ENCODE data around the gene RBMS3.
"Not testable (repeated sequence)": the region's sequence is repeated elsewhere in the genome, so short reads cannot be mapped to it uniquely, and the experiment has no call there.

The RBMS3 gene

GRCh38 chr3:29280404-29281093, at the start of gene RBMS3:
Gene RBMS3, plus strand, starts transcription at chr3:29281071.
- no peak for FAIRE-seq

DNA sequence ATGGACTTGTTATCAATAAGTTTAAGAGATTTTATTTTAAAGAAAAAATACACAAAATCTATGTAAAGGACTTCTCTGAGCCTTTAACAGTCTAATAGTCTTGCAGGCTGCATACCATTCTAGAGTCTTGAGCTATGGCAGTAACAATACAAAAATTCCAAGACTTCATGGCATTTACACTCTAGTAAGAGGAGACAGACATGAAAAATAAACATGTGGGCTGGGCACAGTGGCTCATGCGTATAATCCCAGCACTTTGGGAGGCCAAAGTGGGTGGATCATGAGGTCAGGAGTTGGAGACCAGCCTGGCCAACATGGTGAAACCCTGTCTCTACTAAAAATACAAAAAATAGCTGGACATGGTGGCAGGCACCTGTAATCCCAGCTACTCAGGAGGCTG, 47.7 kb upstream of the RBMS3 start:
- FAIRE-seq: not testable (repeated sequence)

DNA sequence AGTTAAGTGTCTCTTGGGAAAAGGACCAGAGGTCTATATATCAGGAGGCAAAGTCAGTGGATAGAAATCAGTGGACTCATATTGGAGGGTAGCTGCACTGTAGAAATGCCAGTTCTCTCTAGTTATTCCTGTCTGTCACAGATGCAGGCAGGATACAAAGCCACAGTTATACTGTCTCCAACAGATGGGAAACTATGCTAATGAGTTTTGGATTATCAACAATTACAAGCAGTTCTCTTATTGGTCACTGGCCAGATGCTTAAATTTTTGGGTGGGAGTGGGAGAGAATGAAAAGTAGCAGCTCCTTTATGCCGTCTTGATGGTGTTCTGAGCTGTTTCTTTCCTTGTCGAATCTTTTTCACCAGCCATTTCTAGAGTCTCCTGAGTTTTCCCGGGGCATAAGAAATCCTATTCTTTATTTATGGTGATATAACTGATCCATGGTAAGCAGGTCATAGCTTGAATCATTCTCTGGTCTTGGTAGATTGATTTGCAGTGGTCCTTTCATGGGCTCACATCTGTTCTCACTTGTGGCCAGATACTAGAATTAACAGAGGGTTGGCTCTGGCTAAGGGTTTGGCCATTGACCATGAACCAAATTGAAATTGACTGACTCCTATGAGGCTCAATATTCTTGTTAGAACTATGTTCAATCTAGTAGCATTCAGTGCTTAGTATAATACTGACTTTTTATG, 44.6 kb upstream of the RBMS3 start:
- FAIRE-seq: no peak

DNA sequence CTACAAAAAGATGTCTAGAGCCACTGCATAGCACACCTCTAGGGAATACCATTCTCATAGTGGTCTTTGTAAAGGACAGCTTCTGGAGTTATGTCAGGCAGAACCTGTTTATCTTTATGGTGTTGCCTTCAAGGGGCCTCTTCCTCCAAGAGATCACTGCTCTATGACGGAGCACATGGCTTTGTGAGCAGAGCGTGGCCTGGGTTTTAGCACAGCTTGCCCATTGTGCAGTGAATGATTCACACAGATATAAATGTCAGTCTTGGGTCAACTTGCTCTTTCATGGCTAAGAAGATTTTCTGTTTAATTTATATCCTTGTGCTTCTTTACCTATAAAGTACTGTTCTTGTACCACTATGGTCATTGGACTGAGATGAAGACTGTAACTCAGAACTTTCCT, 41.5 kb upstream of the RBMS3 start:
- FAIRE-seq: no peak

GRCh38 chr3:29240248-29240647, 40.6 kb upstream of the RBMS3 start:
- no peak for FAIRE-seq

- FAIRE-seq: no peak
Measured at GRCh38 chr3:29240887-29241286, 40.0 kb upstream of the RBMS3 start.

- no peak for FAIRE-seq
Measured at GRCh38 chr3:29241855-29242254, 39.0 kb upstream of the RBMS3 start.

GRCh38 chr3:29242296-29242695, 38.6 kb upstream of the RBMS3 start:
- no peak for FAIRE-seq

- FAIRE-seq: no peak
Measured at GRCh38 chr3:29245441-29245840, 35.4 kb upstream of the RBMS3 start.

DNA sequence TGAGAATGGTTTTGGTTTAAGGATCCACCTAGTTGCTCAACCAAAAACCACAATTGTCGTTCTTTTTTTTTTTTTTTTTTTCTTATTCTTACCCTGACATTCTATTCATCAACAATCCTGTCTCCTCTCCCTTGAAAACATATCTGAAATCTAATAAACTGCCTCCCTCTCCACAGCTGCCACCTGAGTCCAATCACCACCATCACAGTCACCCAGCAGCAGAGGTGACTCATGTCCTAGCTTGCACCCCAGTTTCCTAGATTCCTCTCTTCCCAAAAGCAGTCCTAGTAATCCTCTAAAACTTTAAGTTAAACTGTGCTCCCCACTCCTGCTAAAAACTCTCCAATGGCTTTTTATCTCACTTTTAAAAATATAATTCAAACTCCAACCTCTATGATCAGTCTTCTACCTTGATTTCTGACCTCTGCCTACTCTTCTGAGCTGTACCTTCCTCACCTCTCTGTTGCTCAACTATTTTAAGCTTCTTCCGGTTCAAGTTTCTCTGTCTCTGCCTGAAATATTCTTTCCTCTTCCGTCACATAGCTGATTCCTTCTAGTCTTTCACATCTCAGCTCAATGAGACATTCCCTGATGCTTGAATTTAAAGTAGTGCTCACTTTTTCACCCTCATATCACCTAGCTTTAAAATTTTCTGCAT, 33.7 kb upstream of the RBMS3 start:
- FAIRE-seq: no peak

DNA sequence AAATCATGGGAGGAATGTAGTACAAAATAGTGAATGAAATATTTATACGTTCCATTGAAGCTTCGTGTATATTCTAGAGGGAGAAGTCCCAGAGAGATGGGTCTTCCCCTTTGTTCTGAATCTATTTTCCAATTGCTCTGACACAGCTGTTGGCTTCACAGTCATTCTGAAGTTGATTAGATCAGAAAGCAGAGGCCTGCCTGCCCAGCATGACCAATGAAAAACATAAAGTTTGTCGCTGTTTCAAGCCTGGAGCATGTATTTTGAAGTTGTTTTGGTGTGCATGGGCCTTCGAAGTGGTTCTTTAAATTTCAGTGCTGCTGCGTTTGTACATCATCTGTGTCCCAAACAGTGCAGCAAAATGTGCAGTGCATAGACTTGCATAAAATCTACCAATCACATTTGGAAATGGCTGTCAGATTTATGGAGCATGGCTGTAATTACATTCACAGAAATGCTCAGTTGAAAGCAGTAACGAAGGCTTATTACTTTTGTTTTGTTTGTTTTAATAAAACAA, 31.0 kb upstream of the RBMS3 start:
- FAIRE-seq: no peak

- no peak for FAIRE-seq
Measured at GRCh38 chr3:29255854-29256696, 24.8 kb upstream of the RBMS3 start.

DNA sequence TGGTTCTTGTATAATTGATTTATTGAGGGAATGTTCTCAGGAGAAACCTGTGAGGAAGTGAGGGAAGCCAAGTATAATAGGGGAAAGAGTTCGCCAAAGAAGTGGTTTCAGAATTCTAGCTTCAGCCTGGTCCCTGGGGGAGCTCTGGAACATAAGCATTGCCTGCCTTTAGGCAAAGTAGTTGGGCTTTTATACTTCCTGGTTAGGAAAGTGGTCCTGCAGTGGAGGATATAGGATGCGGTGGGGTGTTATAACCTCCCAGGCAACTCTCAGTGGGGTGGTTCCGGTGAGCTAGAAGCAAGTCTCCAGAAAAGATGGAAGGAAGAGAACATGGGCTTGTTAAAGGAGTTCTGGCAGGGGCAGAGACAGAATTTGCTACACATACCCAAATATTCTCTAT, 22.7 kb upstream of the RBMS3 start:
- no peak for FAIRE-seq

DNA sequence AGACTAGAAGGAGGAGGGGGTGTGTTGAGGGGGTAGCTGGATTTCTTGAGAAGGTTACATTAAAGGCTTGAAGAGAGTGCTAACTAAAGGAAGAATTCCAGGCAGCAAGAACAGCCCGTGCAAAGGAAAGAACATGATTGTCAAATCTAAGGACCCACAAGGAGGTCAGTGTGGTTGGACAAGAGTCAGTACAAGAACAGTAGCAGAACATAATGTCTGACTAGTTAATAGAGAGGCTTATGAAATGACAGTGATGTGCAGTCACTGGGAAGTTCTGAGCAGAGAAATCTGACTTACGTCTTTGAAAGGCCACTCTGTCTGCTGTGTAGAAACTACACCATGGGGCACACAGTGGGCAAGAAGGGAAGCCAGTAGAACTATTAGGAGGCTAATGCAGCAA, 19.8 kb upstream of the RBMS3 start:
- FAIRE-seq: no peak

GRCh38 chr3:29263476-29263875, 17.4 kb upstream of the RBMS3 start:
- no peak for FAIRE-seq

- FAIRE-seq: no peak
Measured at GRCh38 chr3:29265509-29266072, 15.3 kb upstream of the RBMS3 start.

GRCh38 chr3:29267226-29267625, 13.6 kb upstream of the RBMS3 start:
- no peak for FAIRE-seq

DNA sequence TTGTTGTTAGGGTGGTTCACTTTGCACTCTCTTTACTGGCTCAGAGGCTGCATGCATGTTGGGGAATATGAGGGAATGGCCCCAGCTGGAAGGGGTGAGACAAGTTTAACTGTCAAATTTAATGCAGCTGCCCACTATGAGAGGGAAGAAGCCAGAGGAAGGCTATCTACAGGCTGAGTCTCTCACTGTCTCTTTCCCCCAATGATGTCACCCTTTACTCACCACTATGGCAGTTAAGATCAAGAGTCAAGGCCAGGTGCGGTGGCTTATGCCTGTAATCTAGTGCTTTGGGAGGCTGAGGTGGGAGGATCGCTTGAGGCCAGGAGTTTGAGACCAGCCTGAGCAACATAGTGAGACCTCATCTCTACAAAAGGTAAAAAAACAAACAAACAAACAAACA, 12.2 kb upstream of the RBMS3 start:
- no peak for FAIRE-seq

- FAIRE-seq: no peak
Measured at GRCh38 chr3:29270752-29271151, 10.1 kb upstream of the RBMS3 start.

GRCh38 chr3:29271475-29271874, 9.4 kb upstream of the RBMS3 start:
- FAIRE-seq: no peak

DNA sequence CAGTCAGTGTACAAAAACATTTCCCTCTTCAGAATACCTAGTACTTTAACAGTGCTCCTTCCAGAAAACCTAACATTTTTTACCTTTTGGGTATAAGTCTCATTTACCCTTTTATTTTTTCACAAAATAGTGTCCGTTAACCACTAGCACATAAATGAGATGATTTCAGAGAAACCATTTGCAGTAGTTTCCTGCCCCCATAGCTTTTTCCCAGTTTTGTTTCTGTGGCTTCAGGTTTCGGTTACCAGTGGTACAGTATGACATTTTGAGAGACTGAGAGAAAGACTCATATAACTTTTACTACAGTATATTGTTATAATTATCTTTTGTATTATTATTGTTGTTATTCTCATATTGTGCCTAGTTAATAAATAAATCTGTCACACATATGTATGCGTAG, 6.2 kb upstream of the RBMS3 start:
- FAIRE-seq: no peak

GRCh38 chr3:29275309-29275708, 5.6 kb upstream of the RBMS3 start:
- FAIRE-seq: no peak

DNA sequence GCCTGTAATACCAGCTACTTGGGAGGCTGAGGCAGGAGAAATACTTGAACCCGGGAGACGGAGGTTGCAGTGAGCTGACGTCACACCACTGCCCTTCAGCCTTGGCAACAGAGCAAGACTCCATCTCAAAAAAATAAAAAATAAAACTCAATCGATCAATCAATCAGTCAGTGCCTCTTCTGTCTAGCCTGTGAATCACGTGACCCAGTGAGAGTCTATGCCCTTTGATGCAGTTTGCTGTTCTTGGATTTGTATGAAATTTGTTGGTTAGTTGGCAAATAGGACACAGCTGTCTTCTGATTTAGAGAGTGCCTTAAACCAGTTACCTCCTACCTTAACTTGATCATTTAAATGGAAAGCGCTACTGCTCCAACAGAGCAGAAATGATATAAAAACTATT, 3.6 kb upstream of the RBMS3 start:
- no peak for FAIRE-seq
